Panc1 (cell line): ENCODE results near the gene PRKCA. TPM values are rescaled to one million over a fixed set of nuclear protein-coding genes. Genes with fewer than 3 reads are reported as not detected.

Source experiments
- ATAC-seq: fragments of 200-7000 bp; cut with Tn5 transposase; 2 replicates; pipeline ENCODE4 v1.9.1; 2020; ENCODE audit warnings: mild to moderate bottlenecking, moderate library complexity
- BruUV-seq: library from RNA; stranded (reverse); fragments of 400-500 nt; replicated peaks from 2 replicates; lab custom pipeline; 2021; lab: Mats Ljungman, UMichigan
- CTCF ChIA-PET: fragments of 300-600 bp; sonication (Branson Sonifier 250); formaldehyde crosslinking; loops from one replicate; lab custom pipeline; 2022; ENCODE audit warnings: antibody characterized with exemption; lab: Charles Lee
- POLR2A ChIA-PET: fragments of 300-600 bp; sonication (Branson Sonifier 250); formaldehyde crosslinking; loops from one replicate; lab custom pipeline; 2022; ENCODE audit warnings: antibody characterized with exemption; lab: Charles Lee
- DNase-seq: peaks from one replicate; pipeline ENCODE4 v3.0.0-alpha.2; 2010; ENCODE audit warnings: low read depth, low spot score
- H3K27ac ChIP-seq: 2 replicates; pipeline ENCODE4 v1.5.1; 2011; ENCODE audit warnings: mild to moderate bottlenecking, low read length, inconsistent platforms
- H3K27me3 ChIP-seq: fragments of 200-500 bp; sonication (Bioruptor generic); 2 replicates; pipeline ENCODE4 v1.6.0; 2014; ENCODE audit warnings: low read length, inconsistent platforms; ENCODE audit not compliant: control insufficient read depth, insufficient read depth
- H3K36me3 ChIP-seq: fragments of 200-500 bp; sonication (Bioruptor generic); 2 replicates; pipeline ENCODE4 v1.5.1; 2014; ENCODE audit warnings: inconsistent platforms, mild to moderate bottlenecking, low read length, moderate library complexity; ENCODE audit not compliant: control insufficient read depth, insufficient read depth
- H3K4me1 ChIP-seq: 2 replicates; pipeline ENCODE4 v1.5.1; 2011; ENCODE audit warnings: inconsistent platforms, mild to moderate bottlenecking, low read length, moderate library complexity; ENCODE audit not compliant: control insufficient read depth, insufficient read depth
- H3K4me3 ChIP-seq, 2 experiments: 2 replicates each; pipeline ENCODE4 v1.5.1; 2011 to 2012; ENCODE audit warnings: low read depth in 2 of 2, low read length in 2 of 2, mild to moderate bottlenecking in 2 of 2, inconsistent platforms in 1 of 2, moderate library complexity in 1 of 2
- H3K9me3 ChIP-seq: fragments of 200-500 bp; sonication (Bioruptor generic); 2 replicates; pipeline ENCODE4 v1.5.1; 2014; ENCODE audit warnings: low read depth, mild to moderate bottlenecking, inconsistent platforms, low read length, moderate library complexity; ENCODE audit not compliant: control insufficient read depth, insufficient read depth
- CTCF ChIP-seq: fragments of 450-650 bp; IDR thresholded peaks from 2 replicates; pipeline ENCODE4 v1.5.1; 2017; ENCODE audit warnings: mild to moderate bottlenecking
- POLR2AphosphoS5 ChIP-seq: IDR thresholded peaks from 2 replicates; pipeline ENCODE4 v1.6.1; 2012; ENCODE audit warnings: mild to moderate bottlenecking, low read depth, low read length, moderate library complexity
- REST ChIP-seq, 2 experiments: IDR thresholded peaks; 2 replicates each; pipeline ENCODE4 v1.6.1; 2011 to 2012; ENCODE audit warnings: low read depth in 2 of 2, control low read depth in 1 of 2, low read length in 1 of 2, mild to moderate bottlenecking in 1 of 2, moderate library complexity in 1 of 2; ENCODE audit not compliant: insufficient read depth in 1 of 2
- SIN3A ChIP-seq: IDR thresholded peaks from 2 replicates; pipeline ENCODE4 v1.6.1; 2012; ENCODE audit warnings: low read depth, mild to moderate bottlenecking, low read length, moderate library complexity, borderline replicate concordance; ENCODE audit not compliant: insufficient read depth
- TCF7L2 ChIP-seq: IDR thresholded peaks from 2 replicates; pipeline ENCODE4 v1.6.1; 2011; ENCODE audit warnings: mild to moderate bottlenecking, low read depth, low read length, inconsistent platforms
- in situ Hi-C: cut with HindIII; loops from 2 replicates; pipeline ENCODE4 v1.10.0; 2016; ENCODE audit warnings: low sequenced_read_pairs, low pct_unique_long_range_greater_than_20kb
- intact Hi-C: fragments of 100-400 bp; cut with micrococcal nuclease; formaldehyde crosslinking; loops from one replicate; pipeline ENCODE4 v1.10.0; 2022; ENCODE audit not compliant: unreplicated experiment
- total RNA-seq: library from RNA; stranded (reverse); gene quantifications from one replicate; pipeline ENCODE4 v1.2.1, GENCODE V29; 2021; ENCODE audit not compliant: unreplicated experiment

PRKCA gene
- total RNA-seq, 1 experiment from 2014 or later = 53.0 TPM

- H3K27me3 ChIP-seq = no peaks in the 10 kb centered on the region
- H3K27ac ChIP-seq = no peak overlapping the region
- ChIA-PET POLR2A (no interaction called here), CTCF (no interaction called here)
- in situ Hi-C loops (no loop called here), intact Hi-C loops (no loop called here)
- DNase-seq = no peak
- ATAC-seq = no peak
- H3K9me3 ChIP-seq = no peaks in the 10 kb centered on the region
- no peak for TF ChIP-seq REST (IDR thresholded peaks at IDR 0.05; ENCODE audit: insufficient read depth in 1 of 2, low read depth in 2 of 2, low read length in 1 of 2)
- no peak for TF ChIP-seq CTCF
- no peaks in the 10 kb centered on the region for H3K4me1 ChIP-seq
- H3K4me3 ChIP-seq = no peak overlapping the region
- BruUV-seq = no TSS peak
- H3K36me3 ChIP-seq = no peaks in the 10 kb centered on the region
Observed at GRCh38 chr17:66782851-66783250, 480.4 kb downstream of the PRKCA start.

- Histone ChIP-seq H3K4me3 (no peak overlapping the region), H3K27me3 (no peaks in the 10 kb centered on the region), H3K27ac (no peak overlapping the region), H3K36me3 (no peaks in the 10 kb centered on the region; the same call in 1 of the 2 replicates), H3K9me3 (no peaks in the 10 kb centered on the region), H3K4me1 (no peaks in the 10 kb centered on the region)
- in situ Hi-C loops = no loop called here
- POLR2A ChIA-PET = no interaction called here
- ATAC-seq = no peak
- intact Hi-C loops = no loop called here
- CTCF ChIA-PET = interaction anchor here (0.6 kb wide), 1 partner anchor 62 kb away, joined by 4 read pairs; no protein-coding TSS in a partner anchor
- no peak for DNase-seq
- no TSS peak for BruUV-seq
- TF ChIP-seq SIN3A (no peak), REST (IDR thresholded peaks at IDR 0.05; ENCODE audit: insufficient read depth in 1 of 2, low read depth in 2 of 2, low read length in 1 of 2) (no peak), TCF7L2 (no peak), POLR2AphosphoS5 (no peak), CTCF (no peak)
Observed at GRCh38 chr17:66783656-66784381, 481.4 kb downstream of the PRKCA start.
